ENCODE data around the gene HMBS.

The HMBS gene

GRCh38 chr11:119077839-119078238 lies 6.8 kb upstream of the HMBS start:
- DNase-seq: no peak

- no peak for DNase-seq
Observed at GRCh38 chr11:119078675-119079420, 5.8 kb upstream of the HMBS start.

- DNase-seq: no peak
Observed at GRCh38 chr11:119081682-119082260, 2.9 kb upstream of the HMBS start.

- DNase-seq: no peak
Observed at GRCh38 chr11:119085437-119085847, 761 bp downstream of the HMBS start.

GRCh38 chr11:119087123-119087522 lies 2.4 kb downstream of the HMBS start:
- no peak for DNase-seq

- no peak for DNase-seq
Observed at GRCh38 chr11:119087747-119088241, 3.1 kb downstream of the HMBS start.

GRCh38 chr11:119088406-119088805 lies 3.7 kb downstream of the HMBS start:
- no peak for DNase-seq

GRCh38 chr11:119089319-119089718 lies 4.6 kb downstream of the HMBS start:
- no peak for DNase-seq

GRCh38 chr11:119091178-119091577 lies 6.5 kb downstream of the HMBS start:
- DNase-seq: no peak

GRCh38 chr11:119091966-119092879 lies 7.5 kb downstream of the HMBS start:
- no peak for DNase-seq

- DNase-seq: no peak
Observed at GRCh38 chr11:119092880-119093842, 8.5 kb downstream of the HMBS start.

- DNase-seq: no peak
Observed at GRCh38 chr11:119093942-119094815, 9.5 kb downstream of the HMBS start.

- DNase-seq: peak; percentile 77
Observed at GRCh38 chr11:119094816-119095065, 10.1 kb downstream of the HMBS start.

GRCh38 chr11:119095066-119095880 lies 10.6 kb downstream of the HMBS start:
- DNase-seq: peak; percentile 99

- no peak for DNase-seq
Observed at GRCh38 chr11:119099711-119100110, 15.0 kb downstream of the HMBS start.

GRCh38 chr11:119100246-119100970 lies 15.7 kb downstream of the HMBS start:
- no peak for DNase-seq

- DNase-seq: no peak
Observed at GRCh38 chr11:119100994-119101758, 16.5 kb downstream of the HMBS start.

- peak; percentile 96 for DNase-seq
Observed at GRCh38 chr11:119101759-119102423, 17.2 kb downstream of the HMBS start, which contains the start of gene DPAGT1. TSS of gene DPAGT1 (minus strand) at chr11:119101853. CDS start at chr11:119101655, 198 bp downstream.

All from COR-L47 (cell line).